HG02852 (cell line): Measurements from ENCODE around the gene CTTN.

Experiments used
- ATAC-seq: cut with Tn5 transposase; IDR thresholded peaks from one replicate; pipeline ENCODE4 v1.9.1; 2021; ENCODE audit warnings: mild to moderate bottlenecking, moderate library complexity; ENCODE audit not compliant: unreplicated experiment

CTTN gene

DNA sequence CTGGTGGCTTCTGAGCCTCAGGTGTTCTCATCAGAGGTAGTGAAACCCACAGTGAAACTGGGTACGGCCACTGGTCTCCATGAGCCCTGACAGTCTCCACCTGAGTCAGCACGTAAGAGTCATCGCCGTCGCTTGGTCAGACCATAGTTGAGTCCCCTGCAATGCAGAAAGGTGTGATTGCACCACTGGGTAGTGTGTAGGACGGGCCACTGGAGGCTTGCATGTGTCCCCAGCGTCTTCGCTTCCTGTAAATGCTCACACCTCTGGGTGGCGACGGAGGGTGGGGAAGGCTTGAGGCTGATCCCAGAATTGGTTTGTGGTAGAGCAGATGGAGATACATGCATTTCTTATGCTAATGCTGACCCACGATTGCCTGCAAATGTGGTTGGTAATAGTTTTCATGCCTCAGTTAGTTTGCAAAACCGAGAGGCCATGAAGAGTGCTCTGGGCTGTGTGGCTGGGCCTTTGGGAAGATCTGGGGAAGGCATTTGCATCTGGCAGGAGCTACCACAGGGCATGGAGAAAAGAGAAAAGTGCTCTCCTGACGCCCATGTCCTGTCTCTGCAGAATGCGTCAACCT is 26.5 kb downstream of the CTTN start:
- ATAC-seq, result no peak

DNA sequence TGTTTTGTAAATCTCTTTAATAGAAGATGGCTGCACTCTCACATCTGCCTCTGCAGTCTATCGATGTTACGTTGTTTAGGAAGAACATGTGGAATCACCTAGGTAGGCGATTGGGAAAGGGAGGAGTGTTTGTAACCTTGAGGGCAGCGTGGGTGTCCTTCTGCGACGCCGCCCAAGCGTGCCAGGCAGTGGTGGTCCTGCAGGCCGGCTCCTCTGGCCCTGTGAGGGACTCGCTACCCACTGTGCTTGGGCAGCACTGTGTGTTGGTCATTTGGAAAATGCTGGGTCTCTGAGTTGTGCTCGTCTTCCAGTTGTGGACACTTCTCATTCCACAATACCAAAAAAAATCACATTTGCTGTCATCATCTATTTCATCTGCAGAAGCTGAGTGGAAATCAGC is 29.1 kb downstream of the CTTN start:
- ATAC-seq, result no peak

GRCh38 chr11:70428701-70429427 is 30.5 kb downstream of the CTTN start:
- ATAC-seq, result no peak

GRCh38 chr11:70429428-70429705 is 31.0 kb downstream of the CTTN start:
- no peak for ATAC-seq

GRCh38 chr11:70429724-70430521 is 31.6 kb downstream of the CTTN start:
- ATAC-seq, result no peak

DNA sequence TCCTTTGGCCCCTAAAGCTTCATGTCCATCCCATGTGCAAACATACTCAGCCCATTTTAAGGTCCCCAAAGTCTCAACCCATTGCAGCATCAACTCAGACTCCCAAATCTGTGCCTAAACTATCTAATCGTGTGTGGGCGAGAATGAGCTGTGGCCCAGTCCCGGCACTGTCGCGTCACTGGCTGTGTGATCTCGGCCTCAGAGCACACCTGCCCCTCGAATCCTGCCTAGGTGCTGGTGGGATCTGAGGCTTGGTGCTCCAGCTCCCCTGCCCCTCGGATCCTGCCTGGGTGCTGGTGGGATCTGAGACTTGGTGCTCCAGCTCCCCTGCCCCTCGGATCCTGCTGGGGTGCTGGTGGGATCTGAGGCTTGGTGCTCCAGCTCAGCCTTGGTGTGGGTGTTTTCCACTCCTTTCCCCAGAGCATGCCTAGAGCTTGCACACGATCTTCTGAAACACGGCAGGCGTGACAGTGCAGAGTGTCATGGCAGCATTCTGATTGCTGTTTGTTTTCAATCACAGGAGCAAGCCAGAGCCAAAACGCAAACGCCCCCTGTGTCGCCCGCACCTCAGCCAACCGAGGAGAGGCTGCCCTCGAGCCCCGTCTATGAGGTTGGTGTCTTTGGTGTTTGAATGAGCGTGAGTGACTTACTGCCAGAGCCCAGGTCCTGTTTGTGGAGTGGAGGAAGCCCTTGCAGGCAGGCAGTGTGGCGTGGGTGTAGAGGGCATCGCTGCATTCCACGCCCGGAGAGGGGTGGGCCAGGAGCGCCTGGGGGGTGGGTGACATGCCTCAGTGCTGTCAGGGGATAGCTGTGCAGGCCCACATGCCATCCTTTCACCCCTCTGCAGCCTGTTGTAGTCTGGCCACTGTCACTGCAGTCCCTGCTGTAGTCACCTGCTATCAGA is 32.6 kb downstream of the CTTN start:
- no peak for ATAC-seq

DNA sequence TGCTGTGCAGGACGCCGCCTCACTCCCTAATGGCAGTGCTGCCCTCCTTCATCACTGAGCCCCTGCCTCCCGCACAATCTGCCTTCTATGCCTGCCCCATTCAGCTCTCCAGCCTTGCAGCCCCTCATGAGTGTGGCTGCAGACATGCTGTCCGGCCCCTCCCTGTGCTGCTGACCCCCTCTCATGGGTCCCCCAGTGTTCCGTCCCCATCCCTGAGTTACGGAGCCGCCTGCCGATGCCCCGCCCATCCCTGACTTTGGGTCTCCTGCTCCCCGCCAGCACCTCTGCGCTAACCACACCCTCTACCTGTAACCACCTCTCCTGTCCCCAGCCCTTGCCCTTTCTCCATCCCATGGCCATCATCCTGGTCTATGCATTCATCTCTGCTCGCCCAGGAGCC is 33.3 kb downstream of the CTTN start:
- ATAC-seq, result no peak

DNA sequence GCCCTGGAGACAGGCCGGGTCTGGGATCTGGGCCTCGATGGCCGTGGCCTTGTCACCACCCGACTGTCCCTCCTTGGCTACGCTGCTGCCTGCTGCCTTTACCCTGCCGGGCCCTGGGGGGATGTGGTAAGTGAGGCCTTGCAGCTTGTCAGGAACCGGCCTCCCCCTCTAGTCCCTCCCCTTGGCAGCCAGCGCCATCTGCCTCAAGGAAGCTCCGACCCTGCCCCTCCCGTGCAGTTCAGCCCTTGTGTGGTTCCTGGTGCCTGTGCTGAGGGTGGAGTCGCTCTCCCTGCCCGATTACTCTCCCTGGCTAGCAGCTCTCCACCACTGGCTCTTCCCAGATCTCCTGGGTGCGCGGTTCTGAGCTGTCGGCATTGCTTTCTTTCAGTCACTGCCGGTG is 33.7 kb downstream of the CTTN start:
- ATAC-seq, result no peak

GRCh38 chr11:70432580-70432979 is 34.3 kb downstream of the CTTN start:
- no peak for ATAC-seq

DNA sequence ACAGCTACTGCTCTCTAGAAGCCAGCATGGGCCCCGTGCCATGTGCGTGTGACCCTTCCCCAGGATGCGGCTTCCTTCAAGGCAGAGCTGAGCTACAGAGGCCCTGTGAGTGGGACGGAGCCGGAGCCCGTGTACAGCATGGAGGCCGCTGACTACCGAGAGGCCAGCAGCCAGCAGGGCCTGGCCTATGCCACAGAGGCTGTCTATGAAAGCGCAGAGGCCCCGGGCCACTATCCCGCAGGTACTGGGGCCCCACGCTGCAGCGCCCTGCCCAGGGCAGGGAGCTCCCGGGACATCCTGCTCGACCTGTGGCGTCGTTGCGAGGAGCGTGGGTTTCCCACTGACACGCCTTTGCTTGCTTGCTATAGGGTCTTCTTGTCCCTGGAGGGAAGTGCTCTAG is 34.7 kb downstream of the CTTN start:
- no peak for ATAC-seq

DNA sequence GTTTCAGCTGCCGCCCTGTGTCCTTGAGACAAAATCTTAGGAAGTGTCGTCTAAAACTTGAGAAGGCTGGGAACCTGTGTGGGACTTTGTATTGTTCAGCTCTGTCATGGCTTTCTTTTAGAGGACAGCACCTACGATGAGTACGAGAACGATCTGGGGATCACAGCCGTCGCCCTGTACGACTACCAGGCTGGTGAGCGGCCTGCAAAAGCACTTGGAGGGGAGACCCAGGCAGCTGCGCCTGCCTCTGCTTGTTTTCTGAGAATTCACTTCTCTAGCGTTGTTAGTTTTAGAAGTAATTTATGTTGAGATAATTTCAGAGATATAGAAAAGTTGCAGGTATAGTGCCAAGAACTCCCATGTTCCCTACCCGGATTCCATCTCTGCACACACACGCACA is 35.2 kb downstream of the CTTN start:
- ATAC-seq, result no peak

- ATAC-seq, result no peak
Observed at GRCh38 chr11:70433966-70434812, 35.9 kb downstream of the CTTN start.

- no peak for ATAC-seq
Observed at GRCh38 chr11:70434813-70435278, 36.5 kb downstream of the CTTN start.

GRCh38 chr11:70435361-70435760 is 37.0 kb downstream of the CTTN start:
- ATAC-seq, result no peak

DNA sequence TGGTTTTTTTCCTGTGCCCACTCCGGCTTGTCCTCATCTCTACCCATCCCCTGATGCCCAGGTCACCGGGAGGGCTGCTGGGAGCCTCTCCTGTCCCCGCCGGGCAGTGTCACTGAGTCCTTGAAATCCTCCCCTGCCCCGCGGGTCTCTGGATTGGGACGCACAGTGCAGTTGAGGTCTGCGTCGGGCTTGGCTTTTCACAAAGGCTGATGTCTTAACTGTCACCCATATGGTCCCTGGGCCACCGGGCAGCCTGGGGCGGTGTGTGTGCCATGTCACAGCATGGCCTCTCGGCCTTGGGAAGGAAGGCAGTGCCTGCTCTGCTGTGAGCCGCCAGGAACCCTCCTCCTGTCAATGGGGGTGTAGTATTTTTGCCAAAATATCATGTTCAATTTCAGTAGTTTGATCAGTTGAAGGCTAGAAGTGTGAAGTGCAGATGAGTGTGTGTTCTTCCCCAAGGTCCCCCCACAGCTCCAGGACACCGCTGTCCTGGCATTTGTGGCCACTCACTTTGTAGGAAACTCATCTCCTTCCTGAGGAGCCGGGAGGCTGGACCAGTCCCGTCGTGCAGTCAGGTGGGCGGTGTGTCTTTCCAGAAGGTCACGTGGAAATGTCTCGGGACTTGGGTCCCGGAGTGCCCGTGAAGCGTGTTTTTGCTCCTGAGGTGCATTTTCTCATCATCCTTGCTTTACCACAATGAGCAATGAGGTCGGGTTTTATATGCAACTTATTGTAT is 37.6 kb downstream of the CTTN start:
- no peak for ATAC-seq

- no peak for ATAC-seq
Observed at GRCh38 chr11:70436501-70436860, 38.2 kb downstream of the CTTN start.

DNA sequence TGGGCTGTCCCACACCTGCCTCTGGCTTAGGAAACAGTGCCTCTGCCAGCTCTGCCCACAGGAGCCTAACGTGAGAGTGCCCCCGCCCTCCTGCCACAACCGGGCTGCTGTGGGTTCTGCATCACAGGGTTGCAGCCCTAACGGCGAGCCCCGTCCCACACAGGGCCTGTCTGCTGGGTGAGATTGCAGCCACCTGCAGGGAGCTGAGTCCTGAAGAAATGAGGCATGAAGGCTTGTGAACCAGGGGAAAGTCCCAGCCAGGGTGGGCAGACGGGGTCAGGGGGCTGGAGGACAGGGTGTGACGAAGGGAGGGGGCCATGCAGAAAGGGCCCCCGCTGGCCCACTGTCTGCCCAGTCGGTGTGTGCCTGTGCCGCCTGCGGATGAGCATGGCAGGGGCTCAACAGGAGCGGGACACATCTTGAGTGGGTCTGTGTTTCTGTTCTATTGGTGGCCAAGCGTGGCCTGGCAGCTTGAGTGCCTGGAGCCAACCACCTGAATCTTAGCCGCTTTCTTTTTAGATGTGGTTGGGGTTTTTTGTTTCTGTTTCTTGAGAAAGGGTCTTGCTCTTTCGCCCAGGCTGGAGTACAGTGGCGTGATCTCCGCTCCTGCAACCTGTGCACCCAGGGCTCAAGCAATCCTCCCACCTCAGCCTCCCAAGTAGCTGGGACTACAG is 38.9 kb downstream of the CTTN start:
- no peak for ATAC-seq

GRCh38 chr11:70440206-70440605 is 41.9 kb downstream of the CTTN start:
- ATAC-seq, result no peak

- ATAC-seq, result no peak
Observed at GRCh38 chr11:70443773-70444030, 45.4 kb downstream of the CTTN start.
